A549 (cell line): Measurements from ENCODE around the gene BFSP1.

Experiments
- NPAS2 ChIP-seq: fragments of 250-450 bp; sonication (Bioruptor Pico); IDR thresholded peaks from 2 replicates; pipeline ENCODE4 v1.8.0; 2022; ENCODE audit warnings: mild to moderate bottlenecking, moderate library complexity, borderline replicate concordance
- POLR2A ChIP-seq: IDR thresholded peaks from 2 replicates; pipeline ENCODE4 v1.6.1; 2012; ENCODE audit warnings: mild to moderate bottlenecking, low read length
- TF ChIP-seq, protein P1 (sequence below): fragments of >200 bp; sonication (Bioruptor Twin); formaldehyde crosslinking; IDR thresholded peaks from 3 replicates; pipeline ENCODE4 v1.5.1; 2016

DNA sequence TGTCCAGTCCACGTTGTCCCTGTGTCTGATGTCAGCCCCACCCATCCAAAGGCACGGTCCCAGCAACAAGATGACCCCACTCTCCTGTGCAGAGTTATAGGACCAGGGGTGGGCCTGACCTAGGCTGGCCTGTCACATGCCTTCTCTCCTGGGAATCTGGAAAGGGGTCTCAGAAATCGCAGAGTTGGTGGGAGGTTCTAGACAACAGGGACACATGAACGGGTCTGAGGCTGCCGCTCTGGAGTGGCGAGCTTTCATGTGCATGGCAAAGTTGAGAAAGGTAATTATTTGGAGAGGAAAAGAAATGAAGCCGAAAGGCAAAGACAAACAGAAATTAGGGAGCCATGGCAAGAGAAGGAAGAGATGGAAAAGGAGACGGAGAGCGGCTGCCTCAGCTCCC, 29.5 kb downstream of the BFSP1 start:
- TF ChIP-seq NPAS2 (no peak), POLR2A (no peak)
- TF ChIP-seq, protein P1, sequence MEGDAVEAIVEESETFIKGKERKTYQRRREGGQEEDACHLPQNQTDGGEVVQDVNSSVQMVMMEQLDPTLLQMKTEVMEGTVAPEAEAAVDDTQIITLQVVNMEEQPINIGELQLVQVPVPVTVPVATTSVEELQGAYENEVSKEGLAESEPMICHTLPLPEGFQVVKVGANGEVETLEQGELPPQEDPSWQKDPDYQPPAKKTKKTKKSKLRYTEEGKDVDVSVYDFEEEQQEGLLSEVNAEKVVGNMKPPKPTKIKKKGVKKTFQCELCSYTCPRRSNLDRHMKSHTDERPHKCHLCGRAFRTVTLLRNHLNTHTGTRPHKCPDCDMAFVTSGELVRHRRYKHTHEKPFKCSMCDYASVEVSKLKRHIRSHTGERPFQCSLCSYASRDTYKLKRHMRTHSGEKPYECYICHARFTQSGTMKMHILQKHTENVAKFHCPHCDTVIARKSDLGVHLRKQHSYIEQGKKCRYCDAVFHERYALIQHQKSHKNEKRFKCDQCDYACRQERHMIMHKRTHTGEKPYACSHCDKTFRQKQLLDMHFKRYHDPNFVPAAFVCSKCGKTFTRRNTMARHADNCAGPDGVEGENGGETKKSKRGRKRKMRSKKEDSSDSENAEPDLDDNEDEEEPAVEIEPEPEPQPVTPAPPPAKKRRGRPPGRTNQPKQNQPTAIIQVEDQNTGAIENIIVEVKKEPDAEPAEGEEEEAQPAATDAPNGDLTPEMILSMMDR = no peak
